ENCODE results near the gene ACIN1. TPM values are rescaled to one million over a fixed set of nuclear protein-coding genes. Genes with fewer than 3 reads are reported as not detected.

Gene ACIN1
- total RNA-seq, 2 donors from 2014 or later = 53.9 to 55.3 TPM

DNA sequence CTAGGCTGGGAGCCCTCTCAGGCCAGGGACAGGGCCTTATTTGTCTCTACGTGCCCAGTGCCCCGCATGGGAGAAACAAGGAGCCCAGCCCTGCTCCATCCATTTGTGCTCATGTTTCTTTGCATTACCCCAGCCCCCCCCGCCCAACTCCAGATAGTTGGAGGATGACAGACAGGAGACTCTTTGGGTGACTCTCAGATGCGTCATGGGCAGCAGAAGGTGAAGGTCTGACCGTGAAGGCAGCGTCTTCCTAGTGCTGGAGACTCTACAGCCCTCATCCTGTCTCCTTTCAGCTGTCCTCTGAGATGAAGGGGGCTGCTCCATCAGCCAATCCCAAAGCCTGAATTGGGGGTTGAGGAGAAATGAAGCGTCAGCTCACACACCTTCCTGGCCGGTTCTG lies 53.2 kb downstream of the ACIN1 start:
- no peak for TF ChIP-seq CTCF (IDR thresholded peaks at IDR 0.05)
- H3K27ac ChIP-seq = no peak overlapping the region
- H3K4me3 ChIP-seq = no peak overlapping the region
- no peaks in the 10 kb centered on the region for H3K27me3 ChIP-seq
- peaks cover 0 to 9% of the 10 kb centered on the region in 2 donors for H3K4me1 ChIP-seq
- H3K36me3 ChIP-seq = no peaks in the 10 kb centered on the region
- no peaks in the 10 kb centered on the region for H3K9me3 ChIP-seq
- DNase-seq (ENCODE audit: low spot score) = no peak

GRCh38 chr14:23040100-23040499 lies 54.8 kb downstream of the ACIN1 start:
- H3K4me1 ChIP-seq = peaks cover 0 to 8% of the 10 kb centered on the region in 2 donors
- no peak for TF ChIP-seq CTCF (IDR thresholded peaks at IDR 0.05)
- H3K4me3 ChIP-seq = no peak overlapping the region
- H3K27ac ChIP-seq = no peak overlapping the region
- no peaks in the 10 kb centered on the region for H3K36me3 ChIP-seq
- DNase-seq (ENCODE audit: low spot score) = no peak
- H3K9me3 ChIP-seq = no peaks in the 10 kb centered on the region
- no peaks in the 10 kb centered on the region for H3K27me3 ChIP-seq

DNA sequence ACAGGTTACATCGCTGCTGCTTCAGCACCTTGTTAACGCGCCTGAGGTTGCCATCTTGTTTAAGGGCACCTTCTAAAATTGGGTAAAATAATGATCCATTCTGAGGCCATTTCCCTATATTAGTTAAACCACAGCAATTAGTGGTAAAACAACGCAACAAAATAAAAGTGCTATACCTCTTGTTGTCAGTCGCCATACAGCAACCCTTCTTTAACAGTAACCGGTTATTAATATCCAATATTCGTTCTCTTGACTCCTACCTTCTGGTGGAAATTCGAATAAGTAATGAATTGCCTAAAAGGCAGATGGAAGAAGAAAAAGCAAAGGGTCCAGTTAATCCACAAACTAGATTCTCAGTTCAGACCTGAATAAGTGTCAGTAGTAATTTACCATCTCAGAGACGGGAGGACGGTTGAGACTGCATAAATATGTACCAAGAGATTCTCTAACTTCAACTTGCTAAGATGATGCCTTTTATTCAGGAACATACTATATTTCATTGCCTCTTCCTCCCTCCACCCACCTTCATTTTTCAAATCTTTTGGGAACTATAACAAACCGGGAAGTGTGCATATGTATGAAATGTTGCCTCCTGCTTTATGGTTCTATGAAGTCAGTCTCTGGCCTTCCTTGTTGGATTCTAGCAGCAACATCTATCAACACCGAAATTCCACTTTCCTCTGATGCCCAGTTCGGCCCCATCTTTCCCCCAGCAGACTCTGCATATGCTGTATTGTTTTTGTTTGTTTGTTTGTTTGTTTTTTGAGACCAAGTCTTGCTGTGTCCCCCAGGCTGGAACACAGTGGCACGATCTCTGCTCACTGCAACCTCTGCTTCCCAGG lies 59.4 kb downstream of the ACIN1 start:
- H3K4me1 ChIP-seq = peaks cover 0 to 21% of the 10 kb centered on the region in 2 donors
- H3K27me3 ChIP-seq = no peaks in the 10 kb centered on the region
- no peaks in the 10 kb centered on the region for H3K9me3 ChIP-seq
- H3K36me3 ChIP-seq = peaks cover 30% of the 10 kb centered on the region
- peak overlapping the region; percentile 92 to 95 for H3K27ac ChIP-seq
- TF ChIP-seq CTCF (IDR thresholded peaks at IDR 0.05) = no peak
- DNase-seq (ENCODE audit: low spot score) = no peak
- peak overlapping the region; percentile 80 for H3K4me3 ChIP-seq

DNA sequence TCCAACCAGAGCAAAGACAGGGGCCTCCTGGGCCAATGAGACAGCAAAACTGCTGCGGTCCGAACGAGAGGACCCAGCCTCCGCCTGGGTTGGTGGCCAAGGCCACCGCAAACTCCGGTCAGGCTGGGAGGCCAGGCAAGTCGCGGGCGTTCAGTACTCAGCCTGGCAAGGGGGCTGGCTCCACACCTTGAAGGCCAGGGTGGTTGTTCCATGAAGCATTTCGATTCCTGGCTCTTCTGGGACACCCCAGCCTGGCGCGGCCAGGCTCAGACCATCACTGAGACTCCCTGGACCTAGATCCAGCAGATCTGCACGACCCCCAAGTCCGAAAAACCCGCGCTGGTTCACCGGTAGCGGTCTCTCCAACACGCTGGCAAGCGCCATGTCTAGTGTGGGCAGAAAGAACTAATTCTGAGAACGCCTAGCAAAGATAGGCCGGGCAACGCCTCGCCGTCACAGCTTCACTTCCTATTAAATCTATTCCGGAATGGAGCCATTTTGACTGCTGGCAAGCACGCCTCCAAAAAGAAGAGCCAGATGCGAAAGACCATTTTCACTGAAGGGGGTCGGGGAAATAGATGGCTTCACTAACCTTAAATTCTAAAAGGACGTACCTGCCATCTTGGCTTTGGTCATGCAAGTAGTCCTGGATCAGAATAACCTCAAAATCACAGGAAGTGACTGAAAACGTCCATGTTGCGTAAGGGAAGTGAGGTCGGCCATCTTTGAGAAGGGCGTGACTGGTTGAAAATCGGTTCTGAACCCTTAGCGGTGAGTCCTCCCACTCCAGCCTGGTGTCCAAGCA lies 60.2 kb downstream of the ACIN1 start, which contains the start of gene PSMB5:
Gene PSMB5, minus strand, starts transcription at position 403 of the 805 bp plus-strand sequence. Its CDS starts 19 bp downstream, at position 384.
- peak; percentile 93 for DNase-seq (ENCODE audit: low spot score)
- H3K27me3 ChIP-seq = no peaks in the 10 kb centered on the region
- H3K4me3 ChIP-seq = peak within 1 kb of the TSS; percentile 80
- peaks cover 0 to 21% of the 10 kb centered on the region in 2 donors for H3K4me1 ChIP-seq
- peaks cover 37% of the 10 kb centered on the region for H3K36me3 ChIP-seq
- no peaks in the 10 kb centered on the region for H3K9me3 ChIP-seq
- H3K27ac ChIP-seq = peak within 1 kb of the TSS; percentile 92 to 95
- TF ChIP-seq CTCF (IDR thresholded peaks at IDR 0.05) = no peak

GRCh38 chr14:23033801-23034497 lies 61.0 kb downstream of the ACIN1 start:
- Histone ChIP-seq H3K4me3 (peak overlapping the region; percentile 80), H3K27me3 (no peaks in the 10 kb centered on the region), H3K9me3 (no peaks in the 10 kb centered on the region), H3K36me3 (peaks cover 37% of the 10 kb centered on the region), H3K4me1 (peaks cover 0 to 21% of the 10 kb centered on the region in 2 donors), H3K27ac (peak overlapping the region; percentile 92 to 95)
- TF ChIP-seq CTCF (IDR thresholded peaks at IDR 0.05) = no peak
- no peak for DNase-seq (ENCODE audit: low spot score)

Measured in right atrium auricular region (tissue), 2 donors.